Mucosa of descending colon (tissue), 3 donors: ENCODE results near the gene ARL2. TPM values are rescaled to one million over a fixed set of nuclear protein-coding genes. Genes with fewer than 3 reads are reported as not detected.

Source experiments
- ATAC-seq: fragments of 200-7000 bp; cut with Tn5 transposase; one replicate; pipeline ENCODE4 v1.9.1; 2020; ENCODE audit warnings: mild to moderate bottlenecking, moderate library complexity
- DNase-seq, 3 donors: peaks; one replicate each; pipeline ENCODE4 v3.0.0-alpha.2; 2020
- H3K36me3 ChIP-seq: fragments of 200-600 bp; one replicate; pipeline ENCODE4 v1.8.0; 2021; ENCODE audit warnings: low read depth, mild to moderate bottlenecking
- H3K4me1 ChIP-seq: fragments of 200-600 bp; one replicate; pipeline ENCODE4 v1.8.0; 2021; ENCODE audit warnings: low read depth, mild to moderate bottlenecking
- H3K4me3 ChIP-seq: fragments of 200-600 bp; one replicate; pipeline ENCODE4 v1.8.0; 2021; ENCODE audit warnings: mild to moderate bottlenecking
- H3K9me3 ChIP-seq: fragments of 200-600 bp; one replicate; pipeline ENCODE4 v1.8.0; 2021; ENCODE audit warnings: mild to moderate bottlenecking
- intact Hi-C, 2 donors: fragments of 100-400 bp; cut with DNase I in 1 of 2; cut with micrococcal nuclease in 1 of 2; formaldehyde crosslinking; loops; one replicate each; pipeline versions ENCODE4 v1.11.0 to v1.11.1; 2022; cut with DNase I, micrococcal nuclease
- total RNA-seq, 3 donors: library from RNA; stranded (reverse); fragmentation: NEBNext Ultra II Directional in 2 of 3; extraction: Animal tissue kit (Norgen Biotek cat#: 25700) in 2 of 3; gene quantifications; one replicate each; pipeline versions ENCODE4 v1.2.1 to v1.2.4, GENCODE V29; 2021 to 2023
- TF ChIP-seq, protein P1 (sequence below): fragments of 200-600 bp; IDR thresholded peaks from one replicate; pipeline ENCODE4 v1.8.0; 2022; ENCODE audit warnings: antibody characterized with exemption, mild to moderate bottlenecking
- donor health status: DM: no; HTN: no; CAD: no; lungs with moderate emphysema.
- donor health status: DM: no; HTN: no; CAD: no.
- donor health status: DM: no; HTN: yes; CAD: no.

Gene ARL2
- total RNA-seq, 3 donors from 2014 or later: 70.1 to 90.6 (median 71.4) TPM

DNA sequence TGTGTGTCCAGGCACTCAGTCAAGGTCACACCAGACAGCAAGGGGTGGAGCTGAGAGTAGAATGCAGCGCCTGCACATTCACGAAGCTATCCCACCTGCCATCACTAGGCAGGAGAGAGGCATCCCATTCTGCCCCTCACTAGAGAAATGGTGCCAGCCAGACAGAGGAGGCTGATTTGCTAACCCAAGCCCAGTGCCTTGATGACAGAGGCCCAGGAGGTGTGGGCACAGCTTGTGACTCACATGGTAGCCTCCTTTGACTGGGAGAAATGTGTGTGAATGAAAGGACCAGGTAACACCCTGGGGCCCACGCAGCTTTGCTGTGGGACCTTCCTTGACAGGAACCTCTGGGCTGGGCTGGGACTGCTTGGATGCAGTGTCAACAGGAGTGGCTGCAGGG, 49.6 kb downstream of the ARL2 start:
- DNase-seq (no peak), ATAC-seq (no peak)
- H3K4me3 ChIP-seq: no peak overlapping the region
- peaks cover 3% of the 10 kb centered on the region for H3K4me1 ChIP-seq
- H3K36me3 ChIP-seq: no peaks in the 10 kb centered on the region
- intact Hi-C loops: no loop called here
- TF ChIP-seq, protein P1, sequence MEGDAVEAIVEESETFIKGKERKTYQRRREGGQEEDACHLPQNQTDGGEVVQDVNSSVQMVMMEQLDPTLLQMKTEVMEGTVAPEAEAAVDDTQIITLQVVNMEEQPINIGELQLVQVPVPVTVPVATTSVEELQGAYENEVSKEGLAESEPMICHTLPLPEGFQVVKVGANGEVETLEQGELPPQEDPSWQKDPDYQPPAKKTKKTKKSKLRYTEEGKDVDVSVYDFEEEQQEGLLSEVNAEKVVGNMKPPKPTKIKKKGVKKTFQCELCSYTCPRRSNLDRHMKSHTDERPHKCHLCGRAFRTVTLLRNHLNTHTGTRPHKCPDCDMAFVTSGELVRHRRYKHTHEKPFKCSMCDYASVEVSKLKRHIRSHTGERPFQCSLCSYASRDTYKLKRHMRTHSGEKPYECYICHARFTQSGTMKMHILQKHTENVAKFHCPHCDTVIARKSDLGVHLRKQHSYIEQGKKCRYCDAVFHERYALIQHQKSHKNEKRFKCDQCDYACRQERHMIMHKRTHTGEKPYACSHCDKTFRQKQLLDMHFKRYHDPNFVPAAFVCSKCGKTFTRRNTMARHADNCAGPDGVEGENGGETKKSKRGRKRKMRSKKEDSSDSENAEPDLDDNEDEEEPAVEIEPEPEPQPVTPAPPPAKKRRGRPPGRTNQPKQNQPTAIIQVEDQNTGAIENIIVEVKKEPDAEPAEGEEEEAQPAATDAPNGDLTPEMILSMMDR: no peak
- H3K9me3 ChIP-seq: no peaks in the 10 kb centered on the region

DNA sequence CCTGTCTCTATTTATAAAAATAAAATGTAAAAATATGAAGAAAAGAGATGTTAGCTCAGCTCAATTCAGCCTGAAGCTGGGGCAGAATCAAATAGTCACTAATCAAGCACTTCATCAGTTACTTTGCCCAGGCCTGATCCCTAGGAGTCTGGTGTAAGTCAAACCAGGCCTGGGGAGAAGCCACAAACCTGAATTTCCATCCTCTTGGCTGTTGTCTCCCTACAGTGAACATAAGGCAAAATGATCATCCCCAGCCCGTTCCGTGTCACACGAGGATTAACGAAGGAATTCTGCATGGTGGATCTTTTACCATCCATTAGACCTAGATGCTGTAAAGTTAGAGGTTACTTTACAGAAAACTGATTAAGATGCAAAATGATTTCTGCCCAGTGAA, 50.9 kb downstream of the ARL2 start:
- H3K36me3 ChIP-seq: no peaks in the 10 kb centered on the region
- H3K9me3 ChIP-seq: no peaks in the 10 kb centered on the region
- H3K4me1 ChIP-seq: no peaks in the 10 kb centered on the region
- H3K4me3 ChIP-seq: no peak overlapping the region
- intact Hi-C loops: no loop called here
- no peak for DNase-seq
- ATAC-seq: no peak
- TF ChIP-seq, protein P1: no peak

DNA sequence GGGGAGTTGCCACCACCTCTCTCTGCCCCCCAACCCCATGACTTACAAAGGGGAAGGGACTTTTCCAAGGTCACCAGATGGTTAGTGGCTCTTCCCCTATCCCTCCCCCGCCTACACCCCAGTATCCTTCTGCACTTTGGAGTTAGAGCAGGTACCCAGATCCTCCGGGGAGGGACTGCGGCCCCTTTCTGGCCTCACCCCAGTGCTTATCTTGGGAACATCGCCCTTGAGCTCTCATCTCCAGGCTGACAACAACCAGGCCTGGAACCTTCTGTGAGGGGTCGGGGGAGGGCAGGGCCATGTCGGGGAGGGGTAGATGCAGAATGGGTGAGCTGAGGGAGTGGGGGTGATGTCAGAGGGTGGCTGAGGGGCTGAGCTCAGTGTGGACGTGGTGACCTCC, 51.9 kb downstream of the ARL2 start:
- DNase-seq (no peak), ATAC-seq (no peak)
- Histone ChIP-seq H3K4me3 (no peak overlapping the region), H3K9me3 (no peaks in the 10 kb centered on the region), H3K4me1 (no peaks in the 10 kb centered on the region), H3K36me3 (no peaks in the 10 kb centered on the region)
- intact Hi-C loops: no loop called here
- TF ChIP-seq, protein P1: no peak

DNA sequence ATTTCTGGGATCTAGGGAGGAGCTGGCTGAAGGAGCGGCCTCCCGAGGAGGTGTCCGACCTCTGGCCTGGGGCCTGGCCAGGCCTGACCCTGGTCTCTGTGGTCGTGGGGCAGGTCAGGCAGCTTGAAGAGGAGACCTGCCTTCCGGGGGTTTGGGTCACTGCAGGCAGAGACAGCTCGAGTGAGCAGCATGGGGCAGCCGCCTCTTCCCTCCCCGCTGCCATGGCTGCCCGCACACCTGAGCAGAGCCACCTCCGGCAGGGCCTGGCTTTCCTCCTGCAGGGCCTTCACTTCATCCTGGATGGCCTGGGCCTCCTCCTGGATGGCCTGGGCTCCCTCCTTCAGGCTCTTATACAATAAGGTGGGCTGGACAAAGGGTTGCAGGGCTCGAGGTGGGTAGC, 52.4 kb downstream of the ARL2 start:
- no peaks in the 10 kb centered on the region for H3K36me3 ChIP-seq
- intact Hi-C loops: no loop called here
- H3K9me3 ChIP-seq: no peaks in the 10 kb centered on the region
- H3K4me3 ChIP-seq: no peak overlapping the region
- DNase-seq: no peak
- ATAC-seq: no peak
- no peaks in the 10 kb centered on the region for H3K4me1 ChIP-seq
- TF ChIP-seq, protein P1: no peak

DNA sequence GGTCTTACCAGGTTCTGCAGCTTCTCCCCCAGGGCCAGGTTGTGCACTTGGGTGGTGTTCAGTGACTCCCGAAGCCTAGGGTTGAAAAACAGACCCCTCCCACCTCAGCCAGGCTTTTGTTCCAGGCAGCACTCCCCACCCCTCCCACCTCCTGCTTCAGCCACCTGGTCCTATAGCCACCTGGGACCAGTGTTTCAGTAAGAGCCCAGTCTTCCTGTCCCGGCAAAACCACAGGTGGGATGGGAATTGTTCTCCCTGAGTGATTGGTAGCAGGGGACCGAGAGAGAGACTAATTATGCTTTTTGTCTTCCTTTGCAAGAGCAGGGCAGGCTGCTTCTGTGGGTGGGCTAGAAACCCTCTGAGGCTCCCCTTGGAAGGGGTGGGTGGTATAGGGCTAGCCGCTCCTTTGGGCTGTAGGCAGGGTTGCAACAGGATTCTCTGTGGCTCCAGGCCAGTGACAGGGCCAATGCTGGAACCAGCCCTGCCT, 52.9 kb downstream of the ARL2 start:
- no peaks in the 10 kb centered on the region for H3K36me3 ChIP-seq
- intact Hi-C loops: no loop called here
- no peaks in the 10 kb centered on the region for H3K9me3 ChIP-seq
- TF ChIP-seq, protein P1: no peak
- ATAC-seq (no peak), DNase-seq (no peak)
- H3K4me3 ChIP-seq: no peak overlapping the region
- no peaks in the 10 kb centered on the region for H3K4me1 ChIP-seq

DNA sequence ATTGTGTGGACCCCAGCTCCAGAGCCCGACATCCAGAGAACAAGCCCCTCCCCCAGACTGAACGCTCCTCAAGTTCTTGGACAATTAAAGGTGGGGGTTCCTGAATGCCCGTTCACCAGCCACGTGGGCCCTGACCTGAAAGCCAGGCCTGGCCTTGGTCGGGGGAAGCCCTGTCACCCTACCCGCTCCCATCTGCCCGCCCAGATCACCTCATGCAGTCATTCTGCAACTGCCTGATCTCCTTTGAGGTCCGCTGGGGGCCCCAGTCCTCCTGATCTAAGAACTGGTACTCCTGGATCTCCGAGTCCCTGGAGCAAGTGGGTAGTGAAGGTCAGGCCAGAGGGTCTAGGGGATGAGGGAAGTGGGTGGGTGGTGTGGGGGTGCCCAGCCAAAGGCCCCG, 53.5 kb downstream of the ARL2 start:
- TF ChIP-seq, protein P1: no peak
- ATAC-seq (no peak), DNase-seq (no peak)
- H3K4me1 ChIP-seq: no peaks in the 10 kb centered on the region
- no peaks in the 10 kb centered on the region for H3K36me3 ChIP-seq
- intact Hi-C loops: no loop called here
- no peak overlapping the region for H3K4me3 ChIP-seq
- no peaks in the 10 kb centered on the region for H3K9me3 ChIP-seq
